Left renal pelvis (tissue), 4 donors: ENCODE results near the gene ELMO1. TPM values are rescaled to one million over a fixed set of nuclear protein-coding genes. Genes with fewer than 3 reads are reported as not detected.

Experiments used
- DNase-seq, 4 donors: peaks; one replicate each; pipeline ENCODE4 v3.0.0-alpha.2; 2013; ENCODE audit warnings: low read depth in 4 of 4, low spot score in 3 of 4
- polyA plus RNA-seq, 4 donors: library from polyadenylated mRNA; unstranded; fragments of 120-200 nt; gene quantifications; one replicate each; pipeline ENCODE4 v1.2.1, GENCODE V29; 2013; ENCODE audit not compliant: insufficient read length in 4 of 4

Gene ELMO1
- polyA plus RNA-seq, 4 donors: 10.5 to 15.0 (median 10.6) TPM

- DNase-seq: no peak
Measured at GRCh38 chr7:37283716-37284115, 164.9 kb downstream of the ELMO1 start.

- no peak for DNase-seq
Measured at GRCh38 chr7:37282927-37283326, 165.7 kb downstream of the ELMO1 start.

GRCh38 chr7:37282093-37282444, 166.6 kb downstream of the ELMO1 start:
- no peak for DNase-seq

- no peak for DNase-seq
Measured at GRCh38 chr7:37281368-37282092, 167.1 kb downstream of the ELMO1 start.

- DNase-seq: no peak
Measured at GRCh38 chr7:37277513-37277912, 171.2 kb downstream of the ELMO1 start.

GRCh38 chr7:37275078-37275710, 173.5 kb downstream of the ELMO1 start:
- DNase-seq: no peak

GRCh38 chr7:37273891-37274290, 174.8 kb downstream of the ELMO1 start:
- no peak for DNase-seq

GRCh38 chr7:37269711-37270508, 178.8 kb downstream of the ELMO1 start:
- DNase-seq: no peak

GRCh38 chr7:37267251-37267650, 181.4 kb downstream of the ELMO1 start:
- no peak for DNase-seq

GRCh38 chr7:37265876-37266275, 182.8 kb downstream of the ELMO1 start:
- no peak for DNase-seq

- no peak for DNase-seq
Measured at GRCh38 chr7:37265006-37265405, 183.7 kb downstream of the ELMO1 start.

GRCh38 chr7:37262181-37262580, 186.5 kb downstream of the ELMO1 start:
- DNase-seq: no peak

GRCh38 chr7:37259319-37259821, 189.3 kb downstream of the ELMO1 start:
- DNase-seq: no peak

GRCh38 chr7:37256631-37257030, 192.0 kb downstream of the ELMO1 start:
- DNase-seq: no peak

GRCh38 chr7:37255327-37255944, 193.2 kb downstream of the ELMO1 start:
- DNase-seq: no peak

- no peak for DNase-seq
Measured at GRCh38 chr7:37251222-37251621, 197.4 kb downstream of the ELMO1 start.

- DNase-seq: no peak
Measured at GRCh38 chr7:37249240-37249639, 199.4 kb downstream of the ELMO1 start.

- no peak for DNase-seq
Measured at GRCh38 chr7:37248396-37248861, 200.2 kb downstream of the ELMO1 start.

GRCh38 chr7:37247861-37248260, 200.8 kb downstream of the ELMO1 start:
- DNase-seq: no peak

- DNase-seq: no peak
Measured at GRCh38 chr7:37245590-37245989, 203.1 kb downstream of the ELMO1 start.

- DNase-seq: no peak
Measured at GRCh38 chr7:37236906-37237305, 211.8 kb downstream of the ELMO1 start.
